ENCODE results near the gene PCDH12.

The PCDH12 gene

DNA sequence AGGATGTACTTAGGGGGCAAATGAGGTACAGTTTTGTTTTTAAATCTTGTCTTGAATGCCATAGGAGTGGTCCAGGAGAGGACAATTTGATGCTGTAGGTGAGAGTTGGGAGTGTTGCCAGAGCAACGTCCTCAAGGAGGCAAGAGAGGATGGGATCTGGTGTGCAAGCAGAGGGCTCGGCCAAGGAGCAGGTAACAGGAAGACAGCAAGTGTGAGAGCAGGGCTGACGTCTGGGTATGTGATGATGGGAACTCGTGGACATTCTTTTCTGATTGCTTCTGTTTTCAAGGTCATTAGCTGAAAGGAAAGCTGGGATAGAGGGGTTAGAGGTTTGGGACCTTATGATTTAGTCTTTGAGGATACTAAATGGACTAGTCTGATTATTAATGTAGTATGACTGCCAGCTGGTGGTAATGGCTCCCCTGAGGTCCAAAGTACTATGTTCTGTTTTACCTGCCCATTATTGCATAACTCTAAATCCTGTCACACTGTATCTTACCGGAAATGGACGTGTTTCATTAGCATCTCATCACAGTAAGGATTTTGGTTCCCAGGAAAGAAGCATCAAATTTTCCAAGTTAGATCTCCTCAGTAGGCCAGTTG is 39.5 kb upstream of the PCDH12 start:
- Histone ChIP-seq H3K4me1 (ENCODE audit: insufficient read depth, low read length, poor library complexity, severe bottlenecking) (no peaks in the 10 kb centered on the region), H3K27me3 (ENCODE audit: insufficient read depth, low read length, poor library complexity, severe bottlenecking) (no peaks in the 10 kb centered on the region), H3K36me3 (ENCODE audit: insufficient read depth, low read length) (peaks cover 12% of the 10 kb centered on the region; the same call in 1 of the 2 replicates), H3K4me2 (ENCODE audit: low read depth, low read length, poor library complexity, severe bottlenecking) (no peak overlapping the region), H3K4me3 (ENCODE audit: low read length, poor library complexity, severe bottlenecking) (no peak overlapping the region), H2AFZ (ENCODE audit: low read length) (no peak overlapping the region), H3F3A (ENCODE audit: low read depth) (no peaks in the 10 kb centered on the region), H3K9me2 (replicated peaks; ENCODE audit: low read depth, low read length) (no peaks in the 10 kb centered on the region), H4K20me1 (ENCODE audit: insufficient read depth, low read length, poor library complexity, severe bottlenecking) (no peaks in the 10 kb centered on the region), H3K9me3 (ENCODE audit: insufficient read depth, low read depth, low read length) (no peaks in the 10 kb centered on the region), H3K9ac (ENCODE audit: low read depth, low read length, poor library complexity, severe bottlenecking) (no peak overlapping the region), H3K79me2 (ENCODE audit: insufficient read depth, low read length) (no peaks in the 10 kb centered on the region)
- TF ChIP-seq EZH2phosphoT487 (IDR thresholded peaks at IDR 0.05; ENCODE audit: borderline replicate concordance) (no peak), CTCF (conservative IDR thresholded peaks at IDR 0.05; ENCODE audit: low read length) (no peak)

GRCh38 chr5:141995656-141996055 is 37.7 kb upstream of the PCDH12 start:
- Histone ChIP-seq H3K9me3 (ENCODE audit: insufficient read depth, low read depth, low read length) (no peaks in the 10 kb centered on the region), H3K4me3 (ENCODE audit: low read length, poor library complexity, severe bottlenecking) (no peak overlapping the region), H3K4me1 (ENCODE audit: insufficient read depth, low read length, poor library complexity, severe bottlenecking) (no peaks in the 10 kb centered on the region), H2AFZ (ENCODE audit: low read length) (no peak overlapping the region), H3K9ac (ENCODE audit: low read depth, low read length, poor library complexity, severe bottlenecking) (no peak overlapping the region), H3K79me2 (ENCODE audit: insufficient read depth, low read length) (no peaks in the 10 kb centered on the region), H3K9me2 (replicated peaks; ENCODE audit: low read depth, low read length) (no peaks in the 10 kb centered on the region), H3K4me2 (ENCODE audit: low read depth, low read length, poor library complexity, severe bottlenecking) (no peak overlapping the region), H3F3A (ENCODE audit: low read depth) (no peaks in the 10 kb centered on the region), H3K36me3 (ENCODE audit: insufficient read depth, low read length) (peaks cover 16% of the 10 kb centered on the region; the same call in 1 of the 2 replicates), H4K20me1 (ENCODE audit: insufficient read depth, low read length, poor library complexity, severe bottlenecking) (no peaks in the 10 kb centered on the region), H3K27me3 (ENCODE audit: insufficient read depth, low read length, poor library complexity, severe bottlenecking) (no peaks in the 10 kb centered on the region)
- TF ChIP-seq EZH2phosphoT487 (IDR thresholded peaks at IDR 0.05; ENCODE audit: borderline replicate concordance), result no peak
- no peak for TF ChIP-seq CTCF (conservative IDR thresholded peaks at IDR 0.05; ENCODE audit: low read length)

DNA sequence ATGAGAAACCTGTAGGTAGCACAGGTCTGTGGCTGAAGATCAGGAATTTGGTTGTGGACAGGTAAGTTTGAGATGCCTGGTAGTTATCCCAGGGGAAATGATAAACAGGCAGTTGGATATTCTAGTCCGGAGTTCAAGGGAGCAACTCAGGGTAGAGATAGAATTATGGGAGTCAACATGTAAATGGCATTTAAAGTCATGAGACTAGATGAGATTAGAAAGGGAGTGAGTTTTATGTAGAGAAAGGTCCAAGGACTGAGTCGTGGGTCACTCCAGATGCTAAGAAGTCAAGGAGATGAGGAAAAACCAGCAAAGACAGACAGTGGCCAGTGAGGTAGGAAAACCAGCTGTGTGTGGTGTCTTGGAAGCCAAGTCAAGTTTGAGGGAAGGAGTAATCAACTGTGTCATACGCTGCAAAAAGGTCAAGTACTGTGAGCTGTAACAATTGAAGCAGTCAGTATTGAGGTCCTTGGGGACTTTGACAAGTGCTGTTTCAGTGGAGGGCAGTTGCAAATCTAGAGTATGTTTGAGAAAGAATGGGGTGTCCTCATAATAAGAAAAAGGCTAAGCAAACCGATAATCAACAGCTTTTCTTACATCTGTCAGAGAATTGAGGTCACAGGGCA is 36.6 kb upstream of the PCDH12 start:
- H3K4me3 ChIP-seq (ENCODE audit: low read length, poor library complexity, severe bottlenecking), result no peak overlapping the region
- no peaks in the 10 kb centered on the region for H3K9me3 ChIP-seq (ENCODE audit: insufficient read depth, low read depth, low read length)
- no peaks in the 10 kb centered on the region for H4K20me1 ChIP-seq (ENCODE audit: insufficient read depth, low read length, poor library complexity, severe bottlenecking)
- no peak overlapping the region for H3K9ac ChIP-seq (ENCODE audit: low read depth, low read length, poor library complexity, severe bottlenecking)
- H3K79me2 ChIP-seq (ENCODE audit: insufficient read depth, low read length), result no peaks in the 10 kb centered on the region
- no peak overlapping the region for H2AFZ ChIP-seq (ENCODE audit: low read length)
- no peak for TF ChIP-seq CTCF (conservative IDR thresholded peaks at IDR 0.05; ENCODE audit: low read length)
- H3F3A ChIP-seq (ENCODE audit: low read depth), result no peaks in the 10 kb centered on the region
- no peaks in the 10 kb centered on the region for H3K9me2 ChIP-seq (replicated peaks; ENCODE audit: low read depth, low read length)
- no peak overlapping the region for H3K4me2 ChIP-seq (ENCODE audit: low read depth, low read length, poor library complexity, severe bottlenecking)
- H3K36me3 ChIP-seq (ENCODE audit: insufficient read depth, low read length), result peaks cover 16% of the 10 kb centered on the region; the same call in 1 of the 2 replicates
- H3K4me1 ChIP-seq (ENCODE audit: insufficient read depth, low read length, poor library complexity, severe bottlenecking), result no peaks in the 10 kb centered on the region
- no peaks in the 10 kb centered on the region for H3K27me3 ChIP-seq (ENCODE audit: insufficient read depth, low read length, poor library complexity, severe bottlenecking)

All from Loucy (cell line).